Measurements from ENCODE around the gene HOXB9. TPM values are rescaled to one million over a fixed set of nuclear protein-coding genes. Genes with fewer than 3 reads are reported as not detected.

The HOXB9 gene
- total and polyA plus RNA-seq, 2 donors (not counting 3 experiments of a cell fraction or from before 2014, with no cell fraction given), result 0.79 to 1.1 TPM

- no peak for FAIRE-seq
- no peaks in the 10 kb centered on the region for H3K27me3 ChIP-seq (ENCODE audit: control insufficient read depth in 2 of 2, insufficient read depth in 2 of 2, low read length in 2 of 2)
- no peak overlapping the region for H3K27ac ChIP-seq (ENCODE audit: insufficient read depth, low read depth, low read length)
- ChIA-PET POLR2A (interaction anchor here (0.6 kb wide), 1 partner anchor 13 kb away, joined by 6 read pairs; no protein-coding TSS in a partner anchor), CTCF (interaction anchor here (0.6 to 4.2 kb wide), 20 partner anchors 20 to 377 kb away, joined by 3 to 31 read pairs (median 6); no protein-coding TSS in a partner anchor)
- no peaks in the 10 kb centered on the region for H4K20me1 ChIP-seq (replicated peaks; ENCODE audit: control insufficient read depth, extremely low read depth, insufficient read depth, low read length)
- H3K9me1 ChIP-seq (replicated peaks; ENCODE audit: control insufficient read depth, extremely low read depth, insufficient read depth, low read length), result no peaks in the 10 kb centered on the region
- peaks cover 3 to 11% of the 10 kb centered on the region in 2 experiments for H3K36me3 ChIP-seq (ENCODE audit: control insufficient read depth in 2 of 2, extremely low read depth in 1 of 2, insufficient read depth in 2 of 2, low read length in 2 of 2)
- no peak overlapping the region for H3K9ac ChIP-seq (replicated peaks; ENCODE audit: extremely low read depth, insufficient read depth, low read length)
- no peaks in the 10 kb centered on the region for H3K9me3 ChIP-seq (replicated peaks; ENCODE audit: control insufficient read depth, insufficient read depth, low read length)
- DNase-seq (ENCODE audit: low read depth, low spot score), result no peak
- TF ChIP-seq GATA2 (IDR thresholded peaks at IDR 0.05; ENCODE audit: insufficient read depth, insufficient read length, low read depth, low read length) (no peak), JUN (IDR thresholded peaks at IDR 0.05; ENCODE audit: borderline replicate concordance, insufficient read depth, insufficient read length, low read depth) (no peak), EZH2 (IDR thresholded peaks at IDR 0.05; ENCODE audit: borderline replicate concordance, low read depth, low read length, severe bottlenecking) (no peak), MYC (IDR thresholded peaks at IDR 0.05; ENCODE audit: low read depth, low read length) (no peak), POLR2A (IDR thresholded peaks at IDR 0.05; ENCODE audit: low read depth, low read length) (no peak), MAX (IDR thresholded peaks at IDR 0.05; ENCODE audit: insufficient read depth, insufficient read length) (no peak), POLR2AphosphoS5 (IDR thresholded peaks at IDR 0.05; ENCODE audit: insufficient read depth, low read depth, low read length) (no peak), CTCF (IDR thresholded peaks at IDR 0.05; ENCODE audit: extremely low read depth in 1 of 2, insufficient read depth in 1 of 2, low read depth in 1 of 2, low read length in 2 of 2) (no peak), FOS (IDR thresholded peaks at IDR 0.05; ENCODE audit: borderline replicate concordance, insufficient read depth, low read length) (no peak)
- BruUV-seq (replicated peaks), result no TSS peak
- no peak overlapping the region for H2AFZ ChIP-seq (ENCODE audit: low read depth, low read length)
- H3K4me1 ChIP-seq (ENCODE audit: control insufficient read depth, extremely low read depth, insufficient read depth, low read length), result peaks cover 30% of the 10 kb centered on the region
- dilution Hi-C loops (cut with MboI; ENCODE audit: extremely low pct_ligation_motif_present, low sequenced_read_pairs), result no loop called here
- intact Hi-C loops (cut with micrococcal nuclease), result no loop called here
- H3K4me3 ChIP-seq (replicated peaks in 1 of 3; ENCODE audit: insufficient read depth in 1 of 3, low read depth in 1 of 3, low read length in 3 of 3), result no peak overlapping the region
- no peak overlapping the region for H3K4me2 ChIP-seq (ENCODE audit: insufficient read depth, low read length)
- peaks cover 29% of the 10 kb centered on the region for H3K79me2 ChIP-seq (ENCODE audit: control insufficient read depth, insufficient read depth, low read length)
These were observed 33.6 kb downstream of the HOXB9 start for GRCh38 chr17:48592577-48592976.

Measured in endothelial cell of umbilical vein (primary cell).